ENCODE results near the gene TTC7B. TPM values are rescaled to one million over a fixed set of nuclear protein-coding genes. Genes with fewer than 3 reads are reported as not detected.

TTC7B gene
- total and polyA plus RNA-seq, 2 donors (not counting 3 experiments of a cell fraction or from before 2014, with no cell fraction given), result 46.8 to 76.5 TPM

DNA sequence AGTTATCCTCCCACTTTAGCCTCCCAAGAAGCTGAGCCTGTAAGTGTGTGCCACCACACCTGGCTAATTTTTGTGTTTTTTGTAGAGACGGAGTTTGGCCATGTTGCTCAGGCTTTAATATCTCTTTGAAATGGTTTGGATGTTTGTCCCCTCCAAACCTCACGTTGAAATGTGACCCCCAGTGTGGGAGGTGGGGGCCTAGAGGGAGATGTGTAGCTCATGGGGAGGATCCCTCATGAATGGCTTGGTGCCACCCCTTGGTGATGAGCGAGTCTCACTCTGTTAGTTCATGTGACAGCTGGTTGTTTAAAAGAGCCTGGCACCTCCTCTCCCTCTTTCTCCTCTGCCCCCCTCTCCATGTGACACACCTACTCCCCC, 23.6 kb upstream of the TTC7B start:
- no peaks in the 10 kb centered on the region for H3K79me2 ChIP-seq (ENCODE audit: control insufficient read depth, insufficient read depth, low read length)
- dilution Hi-C loops (cut with MboI; ENCODE audit: extremely low pct_ligation_motif_present, low sequenced_read_pairs) (no loop called here), intact Hi-C loops (cut with micrococcal nuclease) (no loop called here)
- H3K9me3 ChIP-seq (replicated peaks; ENCODE audit: control insufficient read depth, insufficient read depth, low read length), result no peaks in the 10 kb centered on the region
- H3K4me3 ChIP-seq (replicated peaks in 1 of 3; ENCODE audit: insufficient read depth in 1 of 3, low read depth in 1 of 3, low read length in 3 of 3), result no peak overlapping the region
- no peak for DNase-seq (ENCODE audit: low read depth, low spot score)
- ChIA-PET POLR2A (no interaction called here), CTCF (no interaction called here)
- H3K27ac ChIP-seq (ENCODE audit: insufficient read depth, low read depth, low read length), result no peak overlapping the region
- H4K20me1 ChIP-seq (replicated peaks; ENCODE audit: control insufficient read depth, extremely low read depth, insufficient read depth, low read length), result no peaks in the 10 kb centered on the region
- no peak overlapping the region for H3K9ac ChIP-seq (replicated peaks; ENCODE audit: extremely low read depth, insufficient read depth, low read length)
- H3K36me3 ChIP-seq (ENCODE audit: control insufficient read depth in 2 of 2, extremely low read depth in 1 of 2, insufficient read depth in 2 of 2, low read length in 2 of 2), result no peaks in the 10 kb centered on the region
- no peak for TF ChIP-seq GATA2 (IDR thresholded peaks at IDR 0.05; ENCODE audit: insufficient read depth, insufficient read length, low read depth, low read length)
- TF ChIP-seq MYC (IDR thresholded peaks at IDR 0.05; ENCODE audit: low read depth, low read length), result no peak
- H2AFZ ChIP-seq (ENCODE audit: low read depth, low read length), result no peak overlapping the region
- no peak overlapping the region for H3K4me2 ChIP-seq (ENCODE audit: insufficient read depth, low read length)
- H3K4me1 ChIP-seq (ENCODE audit: control insufficient read depth, extremely low read depth, insufficient read depth, low read length), result peaks cover 5% of the 10 kb centered on the region
- no TSS peak for BruUV-seq (replicated peaks)
- H3K27me3 ChIP-seq (ENCODE audit: control insufficient read depth in 2 of 2, insufficient read depth in 2 of 2, low read length in 2 of 2), result no peaks in the 10 kb centered on the region
- no peak for FAIRE-seq
- no peaks in the 10 kb centered on the region for H3K9me1 ChIP-seq (replicated peaks; ENCODE audit: control insufficient read depth, extremely low read depth, insufficient read depth, low read length)

DNA sequence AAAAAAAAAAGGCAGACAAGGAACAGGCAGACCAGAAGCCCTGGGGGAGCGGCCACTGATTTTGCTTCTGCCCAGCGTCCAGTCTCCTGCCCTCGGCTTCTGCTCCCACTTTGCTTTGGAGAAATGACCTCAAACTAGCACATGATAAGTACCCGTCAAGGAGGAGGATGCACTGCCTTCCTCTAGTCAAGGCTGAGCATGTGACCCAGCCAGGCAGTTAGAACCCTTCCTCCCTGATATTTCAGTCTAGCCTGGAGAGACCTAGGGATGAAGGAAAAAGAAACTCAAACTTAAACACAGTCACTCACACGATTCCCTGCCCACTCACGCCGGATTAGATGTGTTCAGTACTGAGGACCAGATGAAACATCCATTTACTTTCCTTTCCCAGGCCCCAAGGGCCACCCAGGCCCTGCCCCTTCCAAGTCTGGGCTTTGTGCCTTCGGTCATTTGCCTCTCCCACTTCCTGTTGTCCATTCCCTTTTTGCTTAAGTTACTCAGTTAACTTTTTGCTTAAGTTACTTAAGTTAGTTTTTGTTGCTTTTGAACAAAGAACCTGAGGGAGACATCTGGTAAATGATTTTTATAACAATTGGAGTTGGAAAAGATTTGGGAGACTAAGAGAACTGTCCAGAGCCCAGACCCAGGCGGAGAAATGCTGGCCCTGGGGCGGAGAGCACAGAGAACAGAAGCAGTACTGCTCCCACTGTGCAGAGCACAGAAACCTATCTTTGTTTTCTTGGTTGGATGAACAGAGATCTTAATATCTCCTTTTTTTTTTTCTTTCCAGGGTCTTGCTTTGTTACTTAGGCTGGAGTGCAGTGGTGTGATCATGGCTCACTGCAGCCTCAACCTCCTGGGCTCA, 23.0 kb upstream of the TTC7B start:
- POLR2A ChIA-PET, result no interaction called here
- no peaks in the 10 kb centered on the region for H3K27me3 ChIP-seq (ENCODE audit: control insufficient read depth in 2 of 2, insufficient read depth in 2 of 2, low read length in 2 of 2)
- no peaks in the 10 kb centered on the region for H3K9me3 ChIP-seq (replicated peaks; ENCODE audit: control insufficient read depth, insufficient read depth, low read length)
- CTCF ChIA-PET, result interaction anchor here (0.7 kb wide), 1 partner anchor 338 kb away, joined by 3 read pairs; no protein-coding TSS in a partner anchor
- no peak overlapping the region for H3K4me3 ChIP-seq (replicated peaks in 1 of 3; ENCODE audit: insufficient read depth in 1 of 3, low read depth in 1 of 3, low read length in 3 of 3)
- H3K9ac ChIP-seq (replicated peaks; ENCODE audit: extremely low read depth, insufficient read depth, low read length), result no peak overlapping the region
- H3K4me1 ChIP-seq (ENCODE audit: control insufficient read depth, extremely low read depth, insufficient read depth, low read length), result peaks cover 5% of the 10 kb centered on the region
- intact Hi-C loops (cut with micrococcal nuclease) (no loop called here), dilution Hi-C loops (cut with MboI; ENCODE audit: extremely low pct_ligation_motif_present, low sequenced_read_pairs) (no loop called here)
- DNase-seq (ENCODE audit: low read depth, low spot score) (peak; percentile 73), FAIRE-seq (peak; percentile 50)
- no peaks in the 10 kb centered on the region for H3K36me3 ChIP-seq (ENCODE audit: control insufficient read depth in 2 of 2, extremely low read depth in 1 of 2, insufficient read depth in 2 of 2, low read length in 2 of 2)
- no peak overlapping the region for H3K27ac ChIP-seq (ENCODE audit: insufficient read depth, low read depth, low read length)
- H3K9me1 ChIP-seq (replicated peaks; ENCODE audit: control insufficient read depth, extremely low read depth, insufficient read depth, low read length), result no peaks in the 10 kb centered on the region
- no peaks in the 10 kb centered on the region for H3K79me2 ChIP-seq (ENCODE audit: control insufficient read depth, insufficient read depth, low read length)
- TF ChIP-seq POLR2A (IDR thresholded peaks at IDR 0.05; ENCODE audit: low read depth, low read length) (no peak), JUN (IDR thresholded peaks at IDR 0.05; ENCODE audit: borderline replicate concordance, insufficient read depth, insufficient read length, low read depth) (no peak), POLR2AphosphoS5 (IDR thresholded peaks at IDR 0.05; ENCODE audit: insufficient read depth, low read depth, low read length) (no peak), FOS (IDR thresholded peaks at IDR 0.05; ENCODE audit: borderline replicate concordance, insufficient read depth, low read length) (no peak), GATA2 (IDR thresholded peaks at IDR 0.05; ENCODE audit: insufficient read depth, insufficient read length, low read depth, low read length) (no peak), EZH2 (IDR thresholded peaks at IDR 0.05; ENCODE audit: borderline replicate concordance, low read depth, low read length, severe bottlenecking) (no peak), MYC (IDR thresholded peaks at IDR 0.05; ENCODE audit: low read depth, low read length) (no peak)
- TF ChIP-seq, protein P1, sequence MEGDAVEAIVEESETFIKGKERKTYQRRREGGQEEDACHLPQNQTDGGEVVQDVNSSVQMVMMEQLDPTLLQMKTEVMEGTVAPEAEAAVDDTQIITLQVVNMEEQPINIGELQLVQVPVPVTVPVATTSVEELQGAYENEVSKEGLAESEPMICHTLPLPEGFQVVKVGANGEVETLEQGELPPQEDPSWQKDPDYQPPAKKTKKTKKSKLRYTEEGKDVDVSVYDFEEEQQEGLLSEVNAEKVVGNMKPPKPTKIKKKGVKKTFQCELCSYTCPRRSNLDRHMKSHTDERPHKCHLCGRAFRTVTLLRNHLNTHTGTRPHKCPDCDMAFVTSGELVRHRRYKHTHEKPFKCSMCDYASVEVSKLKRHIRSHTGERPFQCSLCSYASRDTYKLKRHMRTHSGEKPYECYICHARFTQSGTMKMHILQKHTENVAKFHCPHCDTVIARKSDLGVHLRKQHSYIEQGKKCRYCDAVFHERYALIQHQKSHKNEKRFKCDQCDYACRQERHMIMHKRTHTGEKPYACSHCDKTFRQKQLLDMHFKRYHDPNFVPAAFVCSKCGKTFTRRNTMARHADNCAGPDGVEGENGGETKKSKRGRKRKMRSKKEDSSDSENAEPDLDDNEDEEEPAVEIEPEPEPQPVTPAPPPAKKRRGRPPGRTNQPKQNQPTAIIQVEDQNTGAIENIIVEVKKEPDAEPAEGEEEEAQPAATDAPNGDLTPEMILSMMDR (IDR thresholded peaks at IDR 0.05; ENCODE audit: extremely low read depth in 1 of 2, insufficient read depth in 1 of 2, low read depth in 1 of 2, low read length in 2 of 2), result no peak
- TF ChIP-seq, protein P2, sequence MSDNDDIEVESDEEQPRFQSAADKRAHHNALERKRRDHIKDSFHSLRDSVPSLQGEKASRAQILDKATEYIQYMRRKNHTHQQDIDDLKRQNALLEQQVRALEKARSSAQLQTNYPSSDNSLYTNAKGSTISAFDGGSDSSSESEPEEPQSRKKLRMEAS (IDR thresholded peaks at IDR 0.05; ENCODE audit: insufficient read depth, insufficient read length), result no peak
- H3K4me2 ChIP-seq (ENCODE audit: insufficient read depth, low read length), result no peak overlapping the region
- BruUV-seq (replicated peaks), result no TSS peak
- no peaks in the 10 kb centered on the region for H4K20me1 ChIP-seq (replicated peaks; ENCODE audit: control insufficient read depth, extremely low read depth, insufficient read depth, low read length)
- H2AFZ ChIP-seq (ENCODE audit: low read depth, low read length), result peak overlapping the region; percentile 65

Data from endothelial cell of umbilical vein (primary cell).